HepG2 (cell line): ENCODE results near the gene HSD11B1. TPM values are rescaled to one million over a fixed set of nuclear protein-coding genes. Genes with fewer than 3 reads are reported as not detected.

Experiments
- ATAC-seq: fragments of 200-7000 bp; cut with Tn5 transposase; 3 replicates; pipeline ENCODE4 v1.9.1; 2020; ENCODE audit warnings: mild to moderate bottlenecking, moderate library complexity
- BruUV-seq: library from RNA; stranded (reverse); fragments of 400-500 nt; replicated peaks from 2 replicates; lab custom pipeline; 2021; lab: Mats Ljungman, UMichigan
- CTCF ChIA-PET: fragments of 300-600 bp; formaldehyde crosslinking; extraction: SDS; loops from one replicate; lab custom pipeline; 2021; ENCODE audit warnings: low total read pairs, inconsistent platforms, low intra/inter-chr PET ratio; lab: Yijun Ruan, JAX
- POLR2A ChIA-PET: fragments of 350-600 bp; sonication (Branson Sonifier 250); formaldehyde crosslinking; loops from one replicate; lab custom pipeline; 2020; ENCODE audit warnings: antibody characterized with exemption, inconsistent platforms; lab: Yijun Ruan, JAX
- DNase-seq: peaks from one replicate; pipeline ENCODE4 v3.0.0-alpha.2; 2015; ENCODE audit warnings: low spot score
- FAIRE-seq: peaks from 3 replicates; lab custom pipeline; 2011; peaks lifted over from hg19 to GRCh38; lab: Jason Lieb, UNC
- H2AFZ ChIP-seq: one replicate; pipeline ENCODE4 v1.6.1; 2011; ENCODE audit warnings: low read length, inconsistent platforms
- H3K27ac ChIP-seq: fragments of 300-600 bp; 3 replicates; pipeline ENCODE4 v1.8.0; 2011; ENCODE audit warnings: mixed run types, mild to moderate bottlenecking, mixed read lengths, low read length, inconsistent platforms; ENCODE audit not compliant: insufficient read depth; ENCODE audit errors: extremely low read length
- H3K27me3 ChIP-seq, 2 experiments: fragments of 200-600 bp in 1 of 2; 2 replicates in 1 of 2; 3 replicates in 1 of 2; pipeline versions ENCODE4 v1.6.0 to v1.8.0; 2011; ENCODE audit warnings: low read length in 2 of 2, mild to moderate bottlenecking in 2 of 2, moderate library complexity in 2 of 2, inconsistent platforms in 1 of 2; ENCODE audit not compliant: insufficient read depth in 2 of 2, control insufficient read depth in 1 of 2
- H3K36me3 ChIP-seq, 2 experiments: fragments of 200-600 bp in 1 of 2; replicated peaks in 1 of 2; 2 replicates in 1 of 2; 3 replicates in 1 of 2; pipeline versions ENCODE4 v1.5.1 to v1.8.0; 2011; ENCODE audit warnings: low read length in 2 of 2, inconsistent platforms in 1 of 2; ENCODE audit not compliant: insufficient read depth in 2 of 2, control insufficient read depth in 1 of 2
- H3K4me1 ChIP-seq: 2 replicates; pipeline ENCODE4 v1.5.1; 2012; ENCODE audit warnings: low read length, inconsistent platforms; ENCODE audit not compliant: insufficient read depth
- H3K4me2 ChIP-seq: 2 replicates; pipeline ENCODE4 v1.6.0; 2011; ENCODE audit warnings: low read depth, low read length, inconsistent platforms
- H3K4me3 ChIP-seq, 3 experiments: fragments of 200-600 bp in 1 of 3; sonication (generic), shearing (Covaris generic) in 1 of 3; replicated peaks in 1 of 3; 2 replicates each; pipeline ENCODE4 v1.5.1; 2011 to 2016; ENCODE audit warnings: low read length in 3 of 3, inconsistent platforms in 2 of 3, low read depth in 2 of 3, mild to moderate bottlenecking in 2 of 3, control low read depth in 1 of 3, mixed read lengths in 1 of 3; ENCODE audit not compliant: insufficient read depth in 1 of 3
- H3K79me2 ChIP-seq: one replicate; pipeline ENCODE4 v1.6.1; 2011; ENCODE audit warnings: low read length, inconsistent platforms; ENCODE audit not compliant: insufficient read depth
- H3K9ac ChIP-seq: 2 replicates; pipeline ENCODE4 v1.6.0; 2011; ENCODE audit warnings: mild to moderate bottlenecking, low read depth, low read length, inconsistent platforms; ENCODE audit not compliant: insufficient read depth
- H3K9me3 ChIP-seq: 2 replicates; pipeline ENCODE4 v1.5.1; 2012; ENCODE audit warnings: mild to moderate bottlenecking, low read length
- H4K20me1 ChIP-seq: 2 replicates; pipeline ENCODE4 v1.6.0; 2011; ENCODE audit warnings: inconsistent platforms, mild to moderate bottlenecking, low read length, moderate library complexity; ENCODE audit not compliant: insufficient read depth
- DRAP1 ChIP-seq: IDR thresholded peaks from 2 replicates; pipeline ENCODE4 v1.6.1; 2016; ENCODE audit warnings: missing genetic modification reagents, missing compliant biosample characterization
- FOXP1 ChIP-seq, 2 experiments: fragments of 450-650 bp in 1 of 2; IDR thresholded peaks; 2 replicates each; pipeline ENCODE4 v1.6.1; 2017 to 2018; ENCODE audit warnings: antibody characterized with exemption in 1 of 2
- KDM3A ChIP-seq: IDR thresholded peaks from 2 replicates; pipeline ENCODE4 v1.6.1; 2018; ENCODE audit warnings: low read depth, missing compliant biosample characterization
- KDM6A ChIP-seq: IDR thresholded peaks from 2 replicates; pipeline ENCODE4 v1.6.1; 2016; ENCODE audit warnings: low read depth
- TBL1XR1 ChIP-seq: fragments of 150-350 bp; IDR thresholded peaks from 2 replicates; pipeline ENCODE4 v1.6.1; 2014; ENCODE audit warnings: borderline replicate concordance, low read length; ENCODE audit not compliant: partially characterized antibody
- ZNF44 ChIP-seq: sonication (generic); formaldehyde crosslinking; IDR thresholded peaks from 2 replicates; pipeline ENCODE4 v1.5.1; 2020; ENCODE audit warnings: mild to moderate bottlenecking, missing genetic modification reagents
- ZSCAN21 ChIP-seq: sonication (generic); formaldehyde crosslinking; IDR thresholded peaks from 2 replicates; pipeline ENCODE4 v1.8.0; 2022; ENCODE audit warnings: mild to moderate bottlenecking, missing genetic modification reagents, moderate library complexity, borderline replicate concordance
- WGBS: methylation state at CpG from one replicate; pipeline ENCODE4 v1.1.6; 2017; ENCODE audit warnings: low lambda C conversion rate; 5-methylcytosine and 5-hydroxymethylcytosine counted together
- in situ Hi-C: cut with HindIII; loops from 2 replicates; pipeline ENCODE4 v1.10.0; 2017; ENCODE audit warnings: low pct_unique_long_range_greater_than_20kb; ENCODE audit not compliant: extremely low pct_ligation_motif_present
- intact Hi-C: fragments of 100-400 bp; cut with micrococcal nuclease; formaldehyde crosslinking; loops from one replicate; pipeline ENCODE4 v1.10.0; 2022; ENCODE audit not compliant: unreplicated experiment
- polyA plus RNA-seq, 8 experiments: library from polyadenylated mRNA; depleted of rRNA in 3 of 8; stranded (reverse) in 7 of 8; unstranded in 1 of 8; fragments of >200 nt; fragmentation: Illumina TruSeq in 4 of 8; extraction: Trizol in 4 of 8; gene quantifications; 2 replicates each; pipeline versions ENCODE4 v1.2.1 to v1.2.3, GENCODE V29; 2011 to 2016; ENCODE audit warnings: low read depth in 4 of 8, missing spikeins in 1 of 8, mixed read lengths in 1 of 8; ENCODE audit not compliant: insufficient read depth in 1 of 8
- total RNA-seq, 5 experiments: library from RNA; depleted of rRNA; stranded (reverse); fragments of >200 nt; fragmentation: Illumina TruSeq; extraction: Trizol; gene quantifications; 2 replicates each; pipeline ENCODE4 v1.2.3, GENCODE V29; 2016; ENCODE audit warnings: low read depth in 1 of 5
- TF ChIP-seq, protein P1 (sequence below): sonication (generic); formaldehyde crosslinking; IDR thresholded peaks from 2 replicates; pipeline ENCODE4 v1.5.0; 2020; ENCODE audit warnings: mild to moderate bottlenecking, missing genetic modification reagents

Gene HSD11B1
- total and polyA plus RNA-seq, 2 of the 13 experiments (the other 11 are each of a cell fraction or from before 2014, with no cell fraction given) = not detected

DNA sequence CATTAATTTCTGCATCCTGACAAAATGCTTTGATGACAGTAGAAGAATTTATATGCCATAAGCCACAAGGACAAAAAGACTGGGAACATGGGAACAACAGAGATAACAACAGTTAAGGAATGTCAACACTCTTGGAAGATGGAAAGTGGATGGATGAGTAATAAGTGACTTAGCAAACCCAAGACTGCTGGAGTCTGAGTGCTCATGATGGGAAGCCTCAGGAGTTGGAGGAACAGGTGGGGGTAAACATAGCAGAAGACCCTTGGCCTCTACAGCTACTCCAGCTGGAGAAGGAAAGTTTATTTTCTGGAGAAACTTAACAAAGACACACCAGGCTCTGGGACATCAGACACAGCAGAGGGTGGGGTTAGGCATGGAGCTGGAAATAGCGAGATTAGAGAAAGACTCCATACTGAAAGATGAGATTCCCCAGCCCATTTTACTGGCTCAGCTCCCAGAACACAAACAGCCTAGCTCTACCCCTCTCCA is 15.9 kb upstream of the HSD11B1 start:
- ATAC-seq (no peak), FAIRE-seq (no peak)
- H3K4me2 ChIP-seq = no peak overlapping the region

More for the DNA sequence above, 15.9 kb upstream of the HSD11B1 start:
- Histone ChIP-seq H3K4me1 (no peaks in the 10 kb centered on the region), H3K9ac (no peak overlapping the region), H3K36me3 (no peaks in the 10 kb centered on the region)
- intact Hi-C loops = no loop called here
- BruUV-seq = no TSS peak
- TF ChIP-seq ZNF44 (CRISPR knock-in tag) = no peak
- TF ChIP-seq KDM3A (CRISPR knock-in tag) = no peak
- no peak for TF ChIP-seq FOXP1 (IDR thresholded peaks at IDR 0.05)
- no peak for TF ChIP-seq FOXP1 (CRISPR knock-in tag; IDR thresholded peaks at IDR 0.05)
- TF ChIP-seq, protein P1, sequence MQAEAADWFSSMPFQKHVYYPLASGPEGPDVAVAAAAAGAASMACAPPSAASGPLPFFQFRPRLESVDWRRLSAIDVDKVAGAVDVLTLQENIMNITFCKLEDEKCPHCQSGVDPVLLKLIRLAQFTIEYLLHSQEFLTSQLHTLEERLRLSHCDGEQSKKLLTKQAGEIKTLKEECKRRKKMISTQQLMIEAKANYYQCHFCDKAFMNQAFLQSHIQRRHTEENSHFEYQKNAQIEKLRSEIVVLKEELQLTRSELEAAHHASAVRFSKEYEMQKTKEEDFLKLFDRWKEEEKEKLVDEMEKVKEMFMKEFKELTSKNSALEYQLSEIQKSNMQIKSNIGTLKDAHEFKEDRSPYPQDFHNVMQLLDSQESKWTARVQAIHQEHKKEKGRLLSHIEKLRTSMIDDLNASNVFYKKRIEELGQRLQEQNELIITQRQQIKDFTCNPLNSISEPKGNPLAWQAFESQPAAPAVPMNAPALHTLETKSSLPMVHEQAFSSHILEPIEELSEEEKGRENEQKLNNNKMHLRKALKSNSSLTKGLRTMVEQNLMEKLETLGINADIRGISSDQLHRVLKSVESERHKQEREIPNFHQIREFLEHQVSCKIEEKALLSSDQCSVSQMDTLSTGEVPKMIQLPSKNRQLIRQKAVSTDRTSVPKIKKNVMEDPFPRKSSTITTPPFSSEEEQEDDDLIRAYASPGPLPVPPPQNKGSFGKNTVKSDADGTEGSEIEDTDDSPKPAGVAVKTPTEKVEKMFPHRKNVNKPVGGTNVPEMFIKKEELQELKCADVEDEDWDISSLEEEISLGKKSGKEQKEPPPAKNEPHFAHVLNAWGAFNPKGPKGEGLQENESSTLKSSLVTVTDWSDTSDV (CRISPR knock-in tag) = no peak
- no peak for TF ChIP-seq KDM6A (CRISPR knock-in tag)
- no peak for TF ChIP-seq ZSCAN21 (CRISPR knock-in tag)
- TF ChIP-seq TBL1XR1 = no peak
- TF ChIP-seq DRAP1 (CRISPR knock-in tag) = no peak
- TF ChIP-seq, all 625 proteins: peak for 0
- no peak for DNase-seq
- no peak overlapping the region for H3K27ac ChIP-seq
- ChIA-PET POLR2A (no interaction called here), CTCF (no interaction called here)
- no peak overlapping the region for H3K4me3 ChIP-seq
- in situ Hi-C loops = no loop called here
- no peak overlapping the region for H2AFZ ChIP-seq
- H3K9me3 ChIP-seq = no peaks in the 10 kb centered on the region
- no peaks in the 10 kb centered on the region for H3K27me3 ChIP-seq
- no peaks in the 10 kb centered on the region for H4K20me1 ChIP-seq
- WGBS = 0% methylated on average over 1 of the region's 1 CpG
- H3K79me2 ChIP-seq = no peaks in the 10 kb centered on the region
